ENCODE results near the gene SORCS2.

The SORCS2 gene

GRCh38 chr4:7741946-7742806 is 549.8 kb downstream of the SORCS2 start:
- no peak for TF ChIP-seq CTCF (conservative IDR thresholded peaks at IDR 0.05; ENCODE audit: low read length)
- DNase-seq (ENCODE audit: low read depth): no peak
- no peak overlapping the region for H3K4me3 ChIP-seq (ENCODE audit: low read length)

DNA sequence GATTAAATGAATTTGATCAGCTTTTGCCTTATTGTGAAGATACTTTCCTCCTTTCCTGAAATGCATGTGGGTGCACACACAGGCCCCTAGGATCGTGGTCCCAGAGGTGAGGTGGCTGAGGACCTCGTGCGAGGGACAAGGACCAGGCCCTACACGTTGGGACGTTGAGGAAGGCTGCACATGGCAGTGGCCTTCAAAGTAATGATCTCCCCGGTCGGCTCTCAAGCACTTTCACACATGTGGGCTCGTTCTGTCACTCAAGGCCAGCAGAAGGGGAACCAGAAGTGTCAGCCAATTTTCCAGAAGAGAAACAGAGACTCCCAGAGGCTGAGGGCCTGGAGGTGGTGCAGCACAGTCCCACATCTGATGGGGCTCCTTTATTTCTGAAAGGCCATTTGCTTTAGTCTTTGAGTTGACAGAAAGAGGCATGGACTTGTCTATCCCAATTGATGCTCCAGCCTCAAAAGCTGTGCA is 550.5 kb downstream of the SORCS2 start:
- H3K4me3 ChIP-seq (ENCODE audit: low read length): no peak overlapping the region
- TF ChIP-seq CTCF (conservative IDR thresholded peaks at IDR 0.05; ENCODE audit: low read length): no peak
- DNase-seq (ENCODE audit: low read depth): no peak

DNA sequence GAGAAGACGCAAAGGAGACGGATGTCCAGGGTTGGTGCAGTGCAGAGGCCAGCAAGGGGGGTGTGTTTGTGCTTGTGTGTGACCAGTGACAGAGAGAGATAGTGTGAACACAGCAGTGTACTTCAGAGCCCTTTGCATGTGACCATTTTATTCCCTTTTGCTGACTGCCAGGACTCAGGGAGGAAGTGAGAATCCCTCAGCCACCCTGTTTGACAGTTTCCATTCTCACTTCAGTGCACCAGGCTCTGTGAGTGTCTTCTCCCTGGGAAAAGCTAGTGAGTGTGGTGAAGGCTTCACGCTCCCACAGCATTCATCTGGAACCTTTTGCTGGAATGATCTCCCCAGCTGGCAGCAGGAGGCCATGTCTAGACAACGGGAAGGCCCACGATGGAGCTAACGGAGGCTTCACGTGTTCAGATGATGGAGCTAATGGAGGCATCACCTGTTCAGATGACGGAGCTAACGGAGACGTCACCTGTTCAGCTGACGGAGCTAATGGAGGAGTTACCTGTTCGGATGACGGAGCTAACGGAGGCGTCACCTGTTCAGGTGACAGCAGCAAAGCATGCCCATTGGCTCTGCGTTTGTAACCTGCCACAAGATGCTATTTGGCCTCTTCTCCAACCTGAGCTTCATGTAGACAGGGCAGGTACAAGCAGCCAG is 551.9 kb downstream of the SORCS2 start:
- TF ChIP-seq CTCF (conservative IDR thresholded peaks at IDR 0.05; ENCODE audit: low read length): no peak
- H3K4me3 ChIP-seq (ENCODE audit: low read length): no peak overlapping the region
- no peak for DNase-seq (ENCODE audit: low read depth)

GRCh38 chr4:7745301-7745885 is 553.1 kb downstream of the SORCS2 start:
- DNase-seq (ENCODE audit: low read depth): no peak
- no peak overlapping the region for H3K4me3 ChIP-seq (ENCODE audit: low read length)
- no peak for TF ChIP-seq CTCF (conservative IDR thresholded peaks at IDR 0.05; ENCODE audit: low read length)

DNA sequence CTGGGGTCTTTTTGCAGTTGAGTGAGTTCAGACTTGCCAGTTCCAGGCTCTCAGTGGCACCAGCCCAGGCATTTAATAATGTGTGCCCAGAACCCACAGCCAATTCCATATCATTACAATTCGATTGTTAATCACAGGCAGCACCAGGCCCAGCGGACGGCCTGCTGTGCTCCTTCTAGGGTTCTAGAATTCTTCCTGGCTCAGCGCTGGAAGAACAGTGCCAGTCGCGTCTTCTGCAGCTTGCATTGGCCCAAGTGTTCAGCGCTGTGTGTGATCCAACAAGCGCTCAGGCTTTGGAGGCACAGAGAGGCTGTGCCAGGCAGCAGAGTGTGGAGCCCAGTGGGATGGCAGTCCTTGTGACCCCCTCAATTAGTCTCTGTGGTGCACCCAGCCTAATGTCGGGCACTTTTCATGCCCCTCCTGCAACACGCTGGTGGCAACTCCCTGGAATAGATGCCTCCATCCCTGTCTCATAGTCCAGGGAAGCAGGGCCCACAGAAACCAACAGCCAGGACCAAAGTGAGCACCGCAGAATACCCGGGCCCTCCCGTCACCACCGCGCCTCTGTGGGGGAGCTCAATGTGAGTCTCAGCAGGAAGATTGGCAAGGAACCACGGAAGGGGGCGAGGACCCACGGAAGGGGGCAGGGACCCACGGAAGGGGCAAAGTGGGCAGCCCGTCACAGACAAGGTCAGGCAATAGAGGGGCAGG is 554.2 kb downstream of the SORCS2 start:
- H3K4me3 ChIP-seq (ENCODE audit: low read length): no peak overlapping the region
- no peak for TF ChIP-seq CTCF (conservative IDR thresholded peaks at IDR 0.05; ENCODE audit: low read length)
- no peak for DNase-seq (ENCODE audit: low read depth)

GRCh38 chr4:7747062-7747385 is 554.7 kb downstream of the SORCS2 start:
- no peak for DNase-seq (ENCODE audit: low read depth)
- H3K4me3 ChIP-seq (ENCODE audit: low read length): no peak overlapping the region
- no peak for TF ChIP-seq CTCF (conservative IDR thresholded peaks at IDR 0.05; ENCODE audit: low read length)

All from AG10803 (cell line).